Measurements from ENCODE around the gene ELOVL6. TPM values are rescaled to one million over a fixed set of nuclear protein-coding genes. Genes with fewer than 3 reads are reported as not detected.

The ELOVL6 gene
- total RNA-seq, 1 experiment from 2014 or later: 9.5 TPM

DNA sequence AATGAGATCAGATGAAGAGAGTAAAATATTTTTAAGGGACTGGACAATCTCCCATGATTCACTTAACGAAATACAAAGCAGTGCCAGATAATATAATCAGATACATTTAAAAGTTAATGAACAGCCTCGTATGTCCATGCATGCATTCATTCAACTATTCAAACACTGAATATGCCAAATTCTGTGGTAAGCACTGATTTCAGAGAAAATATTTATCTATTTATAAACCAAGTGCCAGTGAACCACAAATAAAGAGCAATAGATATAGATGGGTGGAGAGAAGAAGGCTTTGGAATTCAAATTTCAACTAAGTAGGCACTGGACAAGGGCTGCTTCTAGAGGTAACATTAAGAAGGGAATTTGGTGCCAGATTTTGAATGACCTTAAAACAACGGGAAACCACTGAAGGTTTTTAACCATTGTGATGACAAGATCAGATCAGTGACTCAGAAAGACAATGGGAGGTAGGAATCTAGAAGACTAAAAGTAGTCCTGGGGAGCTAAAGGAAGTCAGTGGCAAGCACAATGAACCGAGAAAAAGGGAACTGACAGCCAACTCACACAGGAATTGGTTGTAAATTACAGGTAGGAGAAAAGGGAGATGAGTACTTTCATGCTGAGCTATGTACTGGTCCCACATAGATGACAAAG lies 14.2 kb downstream of the ELOVL6 start:
- H3K27ac Mint-ChIP-seq (ENCODE audit: unreplicated experiment): no peak overlapping the region
- no peak overlapping the region for H3K4me3 Mint-ChIP-seq (ENCODE audit: unreplicated experiment)
- DNase-seq: no peak
- POLR2A ChIA-PET: no interaction called here
- peaks cover 6% of the 10 kb centered on the region for H3K4me1 Mint-ChIP-seq (ENCODE audit: low read depth, unreplicated experiment)
- H3K27me3 Mint-ChIP-seq (ENCODE audit: insufficient read depth, unreplicated experiment): no peaks in the 10 kb centered on the region
- Histone ChIP-seq H3K27me3 (replicated peaks; ENCODE audit: control insufficient read depth, insufficient read depth, low read length) (no peaks in the 10 kb centered on the region), H3K36me3 (ENCODE audit: control insufficient read depth, insufficient read depth, low read length) (no peaks in the 10 kb centered on the region), H3K9me3 (no peaks in the 10 kb centered on the region), H3K4me1 (peaks cover 7% of the 10 kb centered on the region; the same call in 1 of the 2 replicates), H3K4me3 (ENCODE audit: low read depth, low read length) (no peak overlapping the region)
- no peaks in the 10 kb centered on the region for H3K36me3 Mint-ChIP-seq (ENCODE audit: insufficient read depth, unreplicated experiment)
- CTCF ChIA-PET: no interaction called here
- intact Hi-C loops (cut with micrococcal nuclease; ENCODE audit: unreplicated experiment): no loop called here
- no peaks in the 10 kb centered on the region for H3K9me3 Mint-ChIP-seq (ENCODE audit: unreplicated experiment)
- no TSS peak for BruUV-seq (replicated peaks)
- TF ChIP-seq, protein P1, sequence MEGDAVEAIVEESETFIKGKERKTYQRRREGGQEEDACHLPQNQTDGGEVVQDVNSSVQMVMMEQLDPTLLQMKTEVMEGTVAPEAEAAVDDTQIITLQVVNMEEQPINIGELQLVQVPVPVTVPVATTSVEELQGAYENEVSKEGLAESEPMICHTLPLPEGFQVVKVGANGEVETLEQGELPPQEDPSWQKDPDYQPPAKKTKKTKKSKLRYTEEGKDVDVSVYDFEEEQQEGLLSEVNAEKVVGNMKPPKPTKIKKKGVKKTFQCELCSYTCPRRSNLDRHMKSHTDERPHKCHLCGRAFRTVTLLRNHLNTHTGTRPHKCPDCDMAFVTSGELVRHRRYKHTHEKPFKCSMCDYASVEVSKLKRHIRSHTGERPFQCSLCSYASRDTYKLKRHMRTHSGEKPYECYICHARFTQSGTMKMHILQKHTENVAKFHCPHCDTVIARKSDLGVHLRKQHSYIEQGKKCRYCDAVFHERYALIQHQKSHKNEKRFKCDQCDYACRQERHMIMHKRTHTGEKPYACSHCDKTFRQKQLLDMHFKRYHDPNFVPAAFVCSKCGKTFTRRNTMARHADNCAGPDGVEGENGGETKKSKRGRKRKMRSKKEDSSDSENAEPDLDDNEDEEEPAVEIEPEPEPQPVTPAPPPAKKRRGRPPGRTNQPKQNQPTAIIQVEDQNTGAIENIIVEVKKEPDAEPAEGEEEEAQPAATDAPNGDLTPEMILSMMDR (IDR thresholded peaks at IDR 0.05; ENCODE audit: insufficient read depth in 1 of 2, low read depth in 1 of 2, low read length in 1 of 2, severe bottlenecking in 1 of 2, unreplicated experiment in 1 of 2): no peak

DNA sequence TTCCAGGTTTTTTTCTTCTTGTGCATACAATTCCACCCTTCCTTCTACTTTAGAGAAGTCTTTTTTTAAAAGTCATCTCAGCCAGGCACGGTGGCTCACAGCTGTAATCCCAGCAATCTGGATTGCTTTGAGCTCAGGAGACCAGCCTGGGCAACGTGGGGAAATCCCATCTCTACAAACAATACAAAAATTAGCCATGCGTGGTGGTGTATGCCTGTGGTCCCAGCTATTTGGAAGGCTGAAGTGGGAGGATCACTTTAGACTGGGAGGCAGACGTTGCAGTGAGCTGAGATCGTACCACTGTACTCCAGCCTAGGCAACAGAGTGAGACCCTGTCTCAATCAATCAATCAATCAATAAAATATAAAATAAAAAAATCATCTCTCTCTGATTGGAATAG lies 14.8 kb downstream of the ELOVL6 start:
- intact Hi-C loops (cut with micrococcal nuclease; ENCODE audit: unreplicated experiment): no loop called here
- no peaks in the 10 kb centered on the region for H3K36me3 ChIP-seq (ENCODE audit: control insufficient read depth, insufficient read depth, low read length)
- H3K4me1 ChIP-seq: peaks cover 7% of the 10 kb centered on the region; the same call in 1 of the 2 replicates
- H3K27me3 Mint-ChIP-seq (ENCODE audit: insufficient read depth, unreplicated experiment): no peaks in the 10 kb centered on the region
- DNase-seq: no peak
- no peaks in the 10 kb centered on the region for H3K27me3 ChIP-seq (replicated peaks; ENCODE audit: control insufficient read depth, insufficient read depth, low read length)
- ChIA-PET CTCF (no interaction called here), POLR2A (no interaction called here)
- H3K36me3 Mint-ChIP-seq (ENCODE audit: insufficient read depth, unreplicated experiment): no peaks in the 10 kb centered on the region
- no TSS peak for BruUV-seq (replicated peaks)
- no peak overlapping the region for H3K4me3 ChIP-seq (ENCODE audit: low read depth, low read length)
- H3K4me3 Mint-ChIP-seq (ENCODE audit: unreplicated experiment): no peak overlapping the region
- H3K4me1 Mint-ChIP-seq (ENCODE audit: low read depth, unreplicated experiment): peaks cover 6% of the 10 kb centered on the region
- no peak overlapping the region for H3K27ac Mint-ChIP-seq (ENCODE audit: unreplicated experiment)
- H3K9me3 Mint-ChIP-seq (ENCODE audit: unreplicated experiment): no peaks in the 10 kb centered on the region
- TF ChIP-seq, protein P1 (IDR thresholded peaks at IDR 0.05; ENCODE audit: insufficient read depth in 1 of 2, low read depth in 1 of 2, low read length in 1 of 2, severe bottlenecking in 1 of 2, unreplicated experiment in 1 of 2): no peak
- no peaks in the 10 kb centered on the region for H3K9me3 ChIP-seq

DNA sequence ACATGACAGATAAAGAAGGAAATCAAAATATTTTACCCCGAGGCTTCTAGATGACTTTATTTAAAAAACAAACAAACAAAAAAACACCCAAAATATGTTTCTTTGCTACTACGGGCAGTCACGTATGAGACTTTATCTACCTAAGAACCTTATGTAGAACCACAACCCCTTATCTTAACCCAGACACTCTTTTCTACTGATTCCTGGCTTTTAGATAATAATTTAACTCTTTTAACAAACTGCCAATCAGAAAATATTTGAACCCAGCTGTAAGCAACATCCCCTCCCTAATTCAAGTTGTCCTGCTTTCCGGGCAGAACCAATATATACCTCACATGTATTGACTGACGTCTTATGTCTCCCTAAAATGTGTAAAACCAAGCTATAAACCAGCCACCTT lies 15.4 kb downstream of the ELOVL6 start:
- TF ChIP-seq, protein P1 (IDR thresholded peaks at IDR 0.05; ENCODE audit: insufficient read depth in 1 of 2, low read depth in 1 of 2, low read length in 1 of 2, severe bottlenecking in 1 of 2, unreplicated experiment in 1 of 2): no peak
- Histone ChIP-seq H3K27me3 (replicated peaks; ENCODE audit: control insufficient read depth, insufficient read depth, low read length) (no peaks in the 10 kb centered on the region), H3K4me3 (ENCODE audit: low read depth, low read length) (no peak overlapping the region), H3K9me3 (no peaks in the 10 kb centered on the region), H3K36me3 (ENCODE audit: control insufficient read depth, insufficient read depth, low read length) (no peaks in the 10 kb centered on the region; the same call in 1 of the 2 replicates), H3K4me1 (peaks cover 7% of the 10 kb centered on the region; the same call in 1 of the 2 replicates)
- Mint-ChIP-seq H3K27me3 (ENCODE audit: insufficient read depth, unreplicated experiment) (no peaks in the 10 kb centered on the region), H3K4me1 (ENCODE audit: low read depth, unreplicated experiment) (peaks cover 6% of the 10 kb centered on the region), H3K9me3 (ENCODE audit: unreplicated experiment) (no peaks in the 10 kb centered on the region), H3K36me3 (ENCODE audit: insufficient read depth, unreplicated experiment) (no peaks in the 10 kb centered on the region), H3K27ac (ENCODE audit: unreplicated experiment) (no peak overlapping the region), H3K4me3 (ENCODE audit: unreplicated experiment) (no peak overlapping the region)
- DNase-seq: no peak
- no TSS peak for BruUV-seq (replicated peaks)
- POLR2A ChIA-PET: no interaction called here
- CTCF ChIA-PET: no interaction called here
- intact Hi-C loops (cut with micrococcal nuclease; ENCODE audit: unreplicated experiment): no loop called here

Data from Caco-2 (cell line).